NCI-H82 (cell line): ENCODE results near the gene PBX1.

Experiments used
- DNase-seq: peaks from one replicate; lab custom pipeline; 2025; lab: John Stamatoyannopoulos, UW

PBX1 gene

DNA sequence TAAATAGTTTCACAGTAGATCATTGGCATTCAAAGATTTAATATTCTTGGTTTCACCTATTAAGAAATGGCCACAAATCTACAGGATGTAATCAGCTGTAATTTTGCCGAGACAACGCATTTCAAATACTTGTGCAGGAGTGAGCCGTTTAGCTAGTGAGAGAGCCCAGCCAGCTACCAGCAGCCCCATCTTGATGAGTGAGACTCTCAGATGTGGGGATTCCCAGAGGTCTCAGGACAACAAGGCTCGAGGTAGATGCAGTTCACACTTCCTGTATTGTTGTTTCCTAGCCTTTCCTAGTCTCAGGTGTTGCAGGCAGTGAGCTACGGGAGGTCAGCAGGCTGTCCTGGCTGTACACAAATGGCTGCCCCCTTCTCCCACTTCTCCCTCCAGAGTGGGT lies 108.6 kb downstream of the PBX1 start:
- no peak for DNase-seq

DNA sequence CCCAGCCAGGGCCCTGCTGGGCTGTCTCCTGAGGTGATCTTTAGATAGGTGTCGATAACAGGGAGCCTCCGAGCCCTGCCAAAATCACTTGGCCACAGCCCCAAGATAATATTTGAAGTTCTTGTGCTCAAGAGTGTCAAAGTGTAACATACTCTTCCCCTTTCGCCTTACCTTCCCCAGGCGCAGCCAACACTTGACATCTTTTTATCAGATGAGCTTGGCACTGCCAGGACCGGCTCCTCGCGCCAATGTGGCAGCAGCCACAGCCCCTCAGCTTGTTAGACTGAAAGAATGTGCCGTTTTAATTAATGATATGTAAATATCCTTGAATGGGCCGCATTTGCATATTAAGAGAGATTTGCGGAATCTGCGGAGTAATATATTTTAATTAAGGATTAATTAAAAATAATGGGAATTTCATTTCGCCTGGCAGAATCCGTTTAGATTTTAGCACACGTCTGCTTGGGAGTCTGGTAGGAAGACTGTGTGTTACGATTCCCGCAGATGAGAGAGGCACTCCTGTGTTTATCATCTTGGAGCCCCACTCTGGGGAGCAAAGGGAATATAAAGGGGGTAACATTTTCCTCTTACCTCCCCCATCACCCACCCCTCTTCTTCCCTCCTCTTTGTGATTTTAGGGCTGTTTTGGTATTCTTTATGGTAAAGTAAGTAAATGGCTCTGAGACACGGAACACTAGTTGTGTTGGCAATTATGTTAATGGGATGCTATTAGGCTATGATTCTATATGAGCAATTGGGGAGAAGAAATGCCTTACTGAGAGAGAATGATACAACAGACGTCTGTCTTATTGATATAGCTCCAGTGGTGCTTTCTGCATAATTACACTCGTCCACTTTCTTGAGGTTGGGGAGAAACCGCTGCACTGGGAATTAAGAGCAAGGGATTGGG lies 109.8 kb downstream of the PBX1 start:
- no peak for DNase-seq

- DNase-seq, result no peak
Observed at GRCh38 chr1:164670026-164670425, 111.0 kb downstream of the PBX1 start.

DNA sequence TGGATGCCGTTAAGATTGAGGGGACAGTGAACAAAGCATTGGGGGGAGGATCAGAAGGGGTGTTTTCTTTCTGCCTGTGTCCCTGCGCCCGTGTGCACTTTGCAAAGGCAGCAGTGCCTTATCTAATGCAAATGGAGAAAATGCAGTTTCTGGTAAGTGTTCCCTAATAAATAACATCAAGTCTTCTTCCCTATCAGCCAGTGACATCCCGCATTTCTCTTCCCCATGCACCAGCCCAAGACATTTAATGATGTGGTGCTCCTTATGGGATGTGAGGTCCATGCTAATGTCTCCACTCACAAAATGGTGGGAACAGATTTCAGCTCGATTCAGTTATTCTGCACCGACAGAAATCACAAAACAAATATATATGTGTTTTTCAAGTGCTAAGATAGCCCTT lies 111.8 kb downstream of the PBX1 start:
- DNase-seq, result no peak

DNA sequence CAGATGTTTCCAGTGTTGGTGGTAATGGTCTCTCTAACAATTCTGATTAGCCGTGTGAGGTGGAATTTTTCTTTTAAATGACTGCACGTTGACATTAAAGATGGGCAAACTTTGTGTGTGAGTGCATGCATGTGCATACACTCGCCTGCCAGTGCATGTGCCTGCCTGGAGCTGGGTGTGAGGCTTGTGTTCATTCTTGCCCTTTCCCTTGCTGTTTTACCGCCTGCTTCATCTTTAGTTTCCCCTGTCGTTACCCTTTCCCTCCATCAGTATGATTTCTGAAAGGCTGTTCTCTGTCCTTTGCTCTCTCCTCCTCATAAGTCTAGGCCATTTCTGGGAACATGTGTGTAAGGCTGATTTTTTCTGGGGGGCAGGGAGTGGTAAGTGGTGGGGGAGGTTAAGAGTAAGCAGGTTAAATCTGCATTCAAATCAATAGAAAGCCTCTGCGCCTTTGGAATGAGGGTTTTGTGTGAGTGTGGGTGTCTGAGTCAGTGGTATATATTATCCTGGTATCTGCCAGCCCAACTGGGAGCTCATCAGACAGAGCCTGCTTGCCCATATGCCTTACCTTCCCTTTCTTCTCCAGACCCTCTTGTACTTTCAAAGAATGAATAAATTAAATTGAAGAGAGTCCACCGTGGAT lies 112.5 kb downstream of the PBX1 start:
- no peak for DNase-seq

- no peak for DNase-seq
Observed at GRCh38 chr1:164671966-164672571, 113.1 kb downstream of the PBX1 start.

DNA sequence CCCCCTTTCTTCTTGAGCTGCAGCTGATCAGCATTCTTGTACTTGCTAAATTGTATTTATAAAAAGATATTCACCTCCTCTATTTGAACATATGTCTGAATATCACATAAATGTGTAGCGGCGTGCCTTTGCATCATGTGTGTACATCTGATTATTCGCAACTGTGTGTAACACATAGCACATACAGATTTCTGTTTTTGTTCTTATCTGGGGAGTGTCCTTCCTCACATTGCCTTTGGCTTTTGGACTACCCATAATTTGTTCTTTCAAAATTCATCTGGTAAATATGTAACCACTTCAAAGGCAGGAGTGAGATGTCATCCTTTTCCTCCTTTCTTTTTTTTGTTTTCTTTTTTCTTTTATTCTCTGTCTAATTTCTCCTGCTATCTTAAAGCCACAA lies 113.6 kb downstream of the PBX1 start:
- DNase-seq, result no peak

- peak; percentile 58 for DNase-seq
Observed at GRCh38 chr1:164673584-164674214, 114.7 kb downstream of the PBX1 start.

DNA sequence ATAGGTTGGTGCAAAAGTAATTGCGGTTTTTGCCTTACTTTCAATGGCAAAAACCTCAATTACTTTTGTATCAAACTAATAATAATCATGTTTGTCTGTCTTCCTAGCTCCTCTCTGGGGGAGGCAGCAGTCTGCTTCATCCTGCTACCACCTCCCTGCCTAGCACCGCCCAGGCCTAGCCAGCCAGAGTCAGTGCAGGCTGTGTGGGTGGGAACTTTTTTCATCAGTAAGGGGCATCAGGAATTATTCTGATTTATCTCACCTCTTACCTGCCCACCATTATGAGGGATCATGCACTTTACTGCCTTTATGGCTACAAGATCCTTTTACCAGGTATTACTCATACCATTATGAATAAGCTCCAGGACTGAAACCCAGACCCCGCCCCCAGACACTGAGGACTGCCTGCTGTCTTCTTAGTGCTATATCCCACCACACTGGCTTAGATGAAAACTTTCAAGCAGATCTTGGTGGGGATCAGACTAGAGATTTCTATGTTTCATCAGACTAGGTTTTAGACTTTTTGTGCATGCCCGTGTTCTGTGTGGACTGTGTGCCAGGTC lies 116.4 kb downstream of the PBX1 start:
- DNase-seq, result no peak

GRCh38 chr1:164678136-164678700 lies 119.2 kb downstream of the PBX1 start:
- DNase-seq, result no peak

GRCh38 chr1:164682570-164682969 lies 123.6 kb downstream of the PBX1 start:
- DNase-seq, result no peak

DNA sequence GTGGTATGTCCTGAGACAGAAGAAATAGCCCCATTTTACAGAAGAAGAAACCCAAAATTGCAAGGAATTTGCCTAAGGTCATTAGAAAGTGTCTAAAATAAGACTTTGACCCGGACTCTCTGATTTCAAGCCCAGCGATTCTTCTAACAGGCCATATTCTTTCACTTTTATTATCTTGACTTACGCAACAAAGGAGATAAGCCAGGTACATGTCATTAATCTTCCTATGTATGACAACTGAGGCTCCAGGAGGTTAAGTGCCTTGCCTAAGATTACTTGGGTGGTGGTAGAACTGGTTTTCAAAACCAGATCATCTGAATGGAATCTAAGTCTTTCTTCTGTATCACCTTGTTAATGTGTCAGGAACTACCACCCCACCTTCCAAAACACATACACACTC lies 124.3 kb downstream of the PBX1 start:
- DNase-seq, result peak; percentile 40

GRCh38 chr1:164685266-164686035 lies 126.5 kb downstream of the PBX1 start:
- DNase-seq, result no peak

DNA sequence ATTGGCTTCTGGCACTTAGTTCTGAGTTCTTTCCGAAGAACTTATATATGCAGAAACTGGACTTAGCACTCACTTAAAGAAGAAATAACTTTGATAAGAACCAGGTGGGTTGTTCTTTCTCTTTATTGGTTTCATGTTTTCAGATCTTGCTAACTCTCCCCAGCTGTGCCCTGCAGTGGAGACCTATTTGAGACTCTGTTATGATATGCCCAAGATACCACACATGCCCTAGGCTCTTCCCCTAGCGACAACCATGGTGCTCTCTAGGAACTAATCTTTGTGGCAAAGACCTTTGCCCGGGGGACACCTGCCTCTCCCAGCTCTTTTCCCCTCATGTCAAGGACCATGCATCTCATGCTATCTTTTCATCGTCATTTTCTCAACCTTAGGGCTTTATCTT lies 128.8 kb downstream of the PBX1 start:
- no peak for DNase-seq

DNA sequence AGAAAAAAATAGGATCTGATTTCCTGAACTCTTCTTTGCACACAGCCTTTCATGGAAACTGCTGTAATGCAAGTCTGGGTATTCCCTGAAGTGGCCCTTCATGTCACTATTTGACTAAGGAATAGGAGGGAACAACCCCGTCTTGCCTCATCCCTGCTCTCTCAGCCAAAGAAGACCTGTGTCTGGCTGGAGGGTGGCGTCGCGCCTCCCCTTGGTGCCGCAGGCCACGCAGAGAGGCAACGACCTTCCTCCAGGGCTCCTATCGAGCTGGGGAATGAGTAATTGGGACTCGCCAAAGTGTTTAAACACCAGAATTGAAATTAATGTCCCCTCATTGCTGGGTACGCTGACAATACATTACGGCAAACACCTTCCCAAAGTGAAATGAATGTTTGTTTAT lies 129.8 kb downstream of the PBX1 start:
- DNase-seq, result no peak

- DNase-seq, result peak; percentile 88
Observed at GRCh38 chr1:164689672-164690511, 130.9 kb downstream of the PBX1 start.

DNA sequence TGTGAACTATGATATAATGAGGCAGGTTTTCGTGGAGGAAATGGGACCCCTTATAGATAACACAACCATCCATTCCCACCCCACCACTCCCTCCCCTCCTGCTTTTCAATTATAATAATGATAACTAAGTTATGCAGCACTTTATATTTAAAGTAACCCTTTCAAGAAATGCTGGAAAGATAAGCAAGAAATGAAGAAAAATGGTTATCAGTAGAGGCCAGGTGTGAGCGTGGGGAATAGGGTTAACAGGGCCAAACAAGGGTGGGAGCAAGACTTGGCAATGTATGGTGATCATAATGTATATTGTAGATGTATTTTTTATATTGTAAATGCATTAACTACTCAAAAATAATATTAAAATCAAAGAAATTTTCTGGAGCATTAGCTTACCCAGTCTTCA lies 133.4 kb downstream of the PBX1 start:
- DNase-seq, result no peak

DNA sequence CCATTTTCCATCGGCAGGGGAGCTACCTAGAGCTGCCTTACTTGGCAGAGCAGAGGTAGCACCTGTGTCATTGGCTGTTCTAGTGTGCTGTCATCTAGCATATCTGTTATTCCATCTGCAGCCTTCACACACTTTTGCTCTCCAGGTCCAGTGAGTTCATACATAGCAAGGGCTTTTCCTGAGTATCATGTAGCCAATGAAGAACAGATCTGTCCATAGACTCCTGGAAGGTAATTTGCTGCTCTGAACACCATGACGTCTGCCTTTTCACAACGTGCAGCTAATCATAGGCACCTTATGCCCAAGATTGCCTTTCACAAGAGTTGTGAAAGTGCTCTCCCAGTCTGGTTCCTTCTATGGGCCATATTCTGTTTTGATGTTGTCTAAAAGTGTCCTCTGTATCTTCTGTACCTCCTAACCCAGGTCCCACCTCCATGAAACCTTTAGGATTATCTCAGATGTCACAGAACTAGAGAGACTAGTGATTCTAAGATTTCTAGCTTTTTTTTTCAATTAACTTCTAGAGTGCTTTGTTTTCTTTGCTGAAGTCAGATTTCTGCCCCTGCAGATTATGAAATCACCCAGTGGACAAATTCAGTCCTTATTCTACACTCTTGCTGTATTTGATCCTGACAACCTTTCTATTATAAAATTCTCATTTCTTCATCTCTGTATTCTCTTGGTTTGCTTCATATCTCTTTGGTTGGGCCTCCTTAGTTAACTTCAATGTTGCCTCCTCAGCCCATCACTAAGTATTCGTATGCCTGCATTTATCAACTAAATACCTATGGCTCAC lies 134.8 kb downstream of the PBX1 start:
- no peak for DNase-seq

DNA sequence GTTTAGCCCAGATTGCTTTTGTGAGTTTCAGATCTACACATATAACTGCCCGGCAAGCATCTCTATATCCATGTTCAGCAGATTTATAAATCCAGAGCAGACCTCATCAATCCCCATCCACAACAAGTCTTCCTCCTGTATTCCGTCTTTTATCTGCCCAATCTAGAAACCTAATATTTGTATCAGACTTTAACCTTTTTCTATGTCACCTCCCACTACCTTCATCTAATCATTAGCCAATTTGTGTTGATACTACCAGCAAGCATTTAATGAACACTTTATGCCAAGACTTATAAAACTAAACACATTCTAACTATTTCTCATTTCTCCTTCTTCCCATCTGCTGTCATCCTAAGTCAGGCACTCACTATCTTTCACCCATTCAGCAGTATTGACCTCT lies 135.5 kb downstream of the PBX1 start:
- DNase-seq, result no peak
